PC-3 (cell line): ENCODE measurements around the gene SETD1B. TPM values are rescaled to one million over a fixed set of nuclear protein-coding genes. Genes with fewer than 3 reads are reported as not detected.

Source experiments
- ATAC-seq: fragments of 200-7000 bp; cut with Tn5 transposase; 2 replicates; pipeline ENCODE4 v1.9.1; 2020; ENCODE audit warnings: mild to moderate bottlenecking, moderate library complexity
- BruUV-seq: library from RNA; stranded (reverse); fragments of 400-500 nt; replicated peaks from 2 replicates; lab custom pipeline; 2021; lab: Mats Ljungman, UMichigan
- CTCF ChIA-PET: fragments of 300-600 bp; sonication (Branson Sonifier 250); formaldehyde crosslinking; loops from one replicate; lab custom pipeline; 2022; ENCODE audit warnings: antibody characterized with exemption; lab: Charles Lee
- POLR2A ChIA-PET: fragments of 300-600 bp; sonication (Branson Sonifier 250); formaldehyde crosslinking; loops from one replicate; lab custom pipeline; 2022; ENCODE audit warnings: antibody characterized with exemption; ENCODE audit not compliant: unreplicated experiment; lab: Charles Lee
- DNase-seq: peaks from one replicate; pipeline ENCODE4 v3.0.0-alpha.2; 2015
- H2AFZ ChIP-seq: fragments of 300-600 bp; sonication (generic); 2 replicates; pipeline ENCODE4 v1.6.0; 2016; ENCODE audit warnings: antibody characterized with exemption, low read length
- H3F3A ChIP-seq: fragments of 300-600 bp; sonication (generic); one replicate; pipeline ENCODE4 v1.6.0; 2017; ENCODE audit warnings: antibody characterized with exemption, low read length, control low read depth, mild to moderate bottlenecking; ENCODE audit not compliant: unreplicated experiment
- H3K27ac ChIP-seq: fragments of 300-600 bp; sonication (generic); 2 replicates; pipeline ENCODE4 v1.5.1; 2016; ENCODE audit warnings: mild to moderate bottlenecking, low read length
- H3K27me3 ChIP-seq: fragments of 300-600 bp; sonication (generic); 2 replicates; pipeline ENCODE4 v1.6.1; 2016; ENCODE audit warnings: low read length, mixed read lengths
- H3K36me3 ChIP-seq: fragments of 300-600 bp; sonication (generic); 2 replicates; pipeline ENCODE4 v1.6.1; 2016; ENCODE audit warnings: low read depth, mixed run types, low read length, mixed read lengths
- H3K4me1 ChIP-seq: fragments of 300-600 bp; sonication (generic); 2 replicates; pipeline ENCODE4 v1.5.1; 2016; ENCODE audit warnings: low read length; ENCODE audit not compliant: insufficient read depth
- H3K4me2 ChIP-seq: fragments of 300-600 bp; sonication (generic); 2 replicates; pipeline ENCODE4 v1.6.0; 2016; ENCODE audit warnings: low read length
- H3K4me3 ChIP-seq: fragments of 300-600 bp; sonication (generic); 2 replicates; pipeline ENCODE4 v1.5.1; 2016; ENCODE audit warnings: mild to moderate bottlenecking, low read length, mixed read lengths
- H3K79me2 ChIP-seq: fragments of 300-600 bp; sonication (generic); 2 replicates; pipeline ENCODE4 v1.6.1; 2017; ENCODE audit warnings: low read length, mixed read lengths
- H3K9ac ChIP-seq: fragments of 300-600 bp; sonication (generic); 2 replicates; pipeline ENCODE4 v1.6.0; 2016; ENCODE audit warnings: mild to moderate bottlenecking, low read length
- H3K9me2 ChIP-seq: fragments of 300-600 bp; sonication (generic); replicated peaks from 2 replicates; pipeline ENCODE4 v1.6.1; 2016; ENCODE audit warnings: mixed run types, low read length, mixed read lengths
- H3K9me3 ChIP-seq: fragments of 300-600 bp; sonication (generic); 2 replicates; pipeline ENCODE4 v1.6.1; 2016; ENCODE audit warnings: low read length, mixed read lengths
- H4K20me1 ChIP-seq: fragments of 300-600 bp; sonication (generic); 2 replicates; pipeline ENCODE4 v1.6.1; 2016; ENCODE audit warnings: low read length, mixed read lengths
- EZH2 ChIP-seq: fragments of 300-600 bp; sonication (generic); IDR thresholded peaks from one replicate; pipeline ENCODE4 v1.6.1; 2017; ENCODE audit warnings: antibody characterized with exemption, mild to moderate bottlenecking, low read length; ENCODE audit not compliant: unreplicated experiment
- EZH2phosphoT487 ChIP-seq: fragments of 300-600 bp; sonication (generic); IDR thresholded peaks from 2 replicates; pipeline ENCODE4 v1.6.1; 2018; ENCODE audit warnings: mild to moderate bottlenecking, antibody characterized with exemption, low read length, borderline replicate concordance
- intact Hi-C: fragments of 100-400 bp; cut with micrococcal nuclease; formaldehyde crosslinking; loops from 2 replicates; pipeline ENCODE4 v1.9.0; 2023
- total RNA-seq: library from RNA; depleted of rRNA; stranded (reverse); fragments of >200 nt; gene quantifications from 2 replicates; pipeline ENCODE4 v1.2.3, GENCODE V29; 2014
- TF ChIP-seq, protein P1 (sequence below): fragments of 300-600 bp; sonication (generic); conservative IDR thresholded peaks from 2 replicates; pipeline ENCODE4 v1.5.1; 2017; ENCODE audit warnings: antibody characterized with exemption, low read depth, mild to moderate bottlenecking, low read length

SETD1B gene
- total RNA-seq, 1 experiment from 2014 or later = 7.5 TPM

DNA sequence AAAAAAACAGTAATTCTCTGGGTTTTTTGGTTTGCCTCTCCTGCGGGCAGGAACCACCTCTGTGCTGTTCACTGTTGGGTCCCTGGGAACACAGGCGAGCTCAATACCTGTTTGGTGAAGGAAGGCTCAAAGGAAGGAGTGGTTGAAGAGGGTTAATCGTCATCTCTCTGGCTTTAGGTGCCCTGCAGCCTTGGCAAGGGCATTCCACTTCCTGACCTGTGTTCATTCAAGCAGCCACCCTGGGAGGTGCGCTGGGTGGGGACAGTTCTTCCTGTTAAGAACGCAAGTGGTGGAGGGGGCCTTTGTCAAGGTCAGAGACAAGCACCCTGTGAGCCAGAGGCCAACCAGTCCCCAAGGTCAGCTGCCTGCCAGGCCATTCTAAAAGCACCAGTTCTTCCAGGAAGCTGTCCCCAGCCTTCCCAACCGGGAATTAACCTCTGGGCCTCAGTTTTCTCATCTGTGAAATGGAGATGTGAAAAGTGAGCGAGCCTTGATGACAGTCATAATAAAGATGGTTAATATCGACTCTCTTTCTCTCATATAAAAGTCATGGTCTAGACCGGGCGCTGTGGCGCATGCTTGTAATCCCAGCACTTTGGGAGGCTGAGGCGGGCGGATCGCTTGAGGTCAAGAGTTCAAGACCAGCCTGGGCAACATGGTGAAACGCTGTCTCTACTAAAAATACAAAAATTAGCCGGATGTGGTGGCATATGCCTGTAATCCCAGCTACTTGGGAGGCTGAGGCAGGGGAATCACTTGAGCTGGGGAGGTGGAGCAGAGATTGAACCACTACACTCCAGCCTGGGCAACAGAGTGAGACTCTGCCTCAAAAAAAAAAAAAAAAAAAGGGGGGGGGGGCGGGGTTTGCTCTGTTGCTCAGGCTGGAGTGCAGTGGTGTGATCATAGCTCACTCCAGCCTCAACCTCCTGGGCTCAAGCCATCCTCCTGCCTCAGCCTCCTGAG is 16.5 kb upstream of the SETD1B start:
- DNase-seq (peak; percentile 57), ATAC-seq (no peak)
- ChIA-PET POLR2A (interaction anchor here (0.6 kb wide), 1 partner anchor 13 kb away, joined by 4 read pairs; no protein-coding TSS in a partner anchor), CTCF (no interaction called here)
- Histone ChIP-seq H3K9me2 (no peaks in the 10 kb centered on the region), H3K36me3 (peaks cover 17% of the 10 kb centered on the region; the same call in 1 of the 2 replicates), H3K4me3 (no peak overlapping the region), H3K27me3 (no peaks in the 10 kb centered on the region), H2AFZ (no peak overlapping the region), H3K9ac (peak overlapping the region; percentile 37; the same call in 1 of the 2 replicates), H4K20me1 (0 out of 2 replicates have a peak, but pooled peaks cover 6% of the 10 kb centered on the region), H3K4me1 (peaks cover 89% of the 10 kb centered on the region), H3K27ac (peak overlapping the region; percentile 96), H3K4me2 (no peak overlapping the region), H3K9me3 (no peaks in the 10 kb centered on the region), H3K79me2 (peaks cover 83% of the 10 kb centered on the region), H3F3A (peaks cover 4% of the 10 kb centered on the region)
- no peak for TF ChIP-seq EZH2
- TF ChIP-seq, protein P1, sequence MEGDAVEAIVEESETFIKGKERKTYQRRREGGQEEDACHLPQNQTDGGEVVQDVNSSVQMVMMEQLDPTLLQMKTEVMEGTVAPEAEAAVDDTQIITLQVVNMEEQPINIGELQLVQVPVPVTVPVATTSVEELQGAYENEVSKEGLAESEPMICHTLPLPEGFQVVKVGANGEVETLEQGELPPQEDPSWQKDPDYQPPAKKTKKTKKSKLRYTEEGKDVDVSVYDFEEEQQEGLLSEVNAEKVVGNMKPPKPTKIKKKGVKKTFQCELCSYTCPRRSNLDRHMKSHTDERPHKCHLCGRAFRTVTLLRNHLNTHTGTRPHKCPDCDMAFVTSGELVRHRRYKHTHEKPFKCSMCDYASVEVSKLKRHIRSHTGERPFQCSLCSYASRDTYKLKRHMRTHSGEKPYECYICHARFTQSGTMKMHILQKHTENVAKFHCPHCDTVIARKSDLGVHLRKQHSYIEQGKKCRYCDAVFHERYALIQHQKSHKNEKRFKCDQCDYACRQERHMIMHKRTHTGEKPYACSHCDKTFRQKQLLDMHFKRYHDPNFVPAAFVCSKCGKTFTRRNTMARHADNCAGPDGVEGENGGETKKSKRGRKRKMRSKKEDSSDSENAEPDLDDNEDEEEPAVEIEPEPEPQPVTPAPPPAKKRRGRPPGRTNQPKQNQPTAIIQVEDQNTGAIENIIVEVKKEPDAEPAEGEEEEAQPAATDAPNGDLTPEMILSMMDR = no peak
- TF ChIP-seq EZH2phosphoT487 = no peak
- intact Hi-C loops = no loop called here
- no TSS peak for BruUV-seq

DNA sequence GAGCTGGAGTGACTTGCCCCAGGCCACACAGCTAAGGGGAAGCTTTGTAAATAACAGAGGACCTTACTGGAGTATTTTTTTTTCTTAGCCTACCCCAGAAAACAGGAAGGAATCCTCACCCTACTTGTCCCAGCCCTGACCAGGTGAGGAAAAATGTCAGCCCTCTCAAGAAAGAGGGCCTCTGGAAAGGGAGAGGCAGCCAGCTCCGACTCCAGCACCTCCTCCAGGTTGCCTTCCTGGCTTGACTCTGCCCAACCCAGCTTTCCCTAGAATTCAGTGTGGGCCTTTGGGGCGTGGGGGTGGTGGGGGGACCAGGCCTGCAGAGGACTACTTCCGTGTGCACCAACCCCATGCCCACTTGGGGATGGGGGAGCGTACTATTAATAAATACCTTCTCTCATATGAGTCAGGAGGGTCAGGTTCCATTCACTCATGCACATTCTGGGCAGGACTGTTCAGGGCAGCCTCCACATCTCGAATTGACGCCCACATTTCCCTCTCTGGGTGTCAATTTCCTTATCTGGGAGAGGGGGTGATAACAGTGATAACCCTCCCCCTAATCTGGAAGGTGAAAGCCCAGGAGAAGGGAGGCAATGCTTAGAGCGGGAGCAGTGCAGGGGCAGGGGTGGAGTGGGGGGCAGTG is 15.5 kb upstream of the SETD1B start:
- H3K9ac ChIP-seq = peak overlapping the region; percentile 94; the same call in 1 of the 2 replicates
- H3K27ac ChIP-seq = peak overlapping the region; percentile 96
- no peaks in the 10 kb centered on the region for H3K9me3 ChIP-seq
- peak; percentile 58 for DNase-seq
- ChIA-PET POLR2A (interaction anchor here (0.6 kb wide), 1 partner anchor 12 kb away, joined by 4 read pairs; no protein-coding TSS in a partner anchor), CTCF (no interaction called here)
- BruUV-seq = no TSS peak
- intact Hi-C loops = no loop called here
- TF ChIP-seq EZH2phosphoT487 (no peak), EZH2 (no peak)
- TF ChIP-seq, protein P1 = no peak
- peaks cover 4% of the 10 kb centered on the region for H3F3A ChIP-seq
- peaks cover 83% of the 10 kb centered on the region for H3K4me1 ChIP-seq
- ATAC-seq = no peak
- H3K79me2 ChIP-seq = peaks cover 83% of the 10 kb centered on the region
- no peaks in the 10 kb centered on the region for H3K9me2 ChIP-seq
- peaks cover 14% of the 10 kb centered on the region; the same call in 1 of the 2 replicates for H3K36me3 ChIP-seq
- H3K27me3 ChIP-seq = no peaks in the 10 kb centered on the region
- H2AFZ ChIP-seq = no peak overlapping the region
- H3K4me2 ChIP-seq = peak overlapping the region; percentile 93
- 0 out of 2 replicates have a peak, but pooled peaks cover 3% of the 10 kb centered on the region for H4K20me1 ChIP-seq
- no peak overlapping the region; the same call in 1 of the 2 replicates for H3K4me3 ChIP-seq
